T-cell (primary cell): ENCODE data around the gene CCL28. TPM values are rescaled to one million over a fixed set of nuclear protein-coding genes. Genes with fewer than 3 reads are reported as not detected.

Experiments
- ATAC-seq, 4 experiments: fragments of 200-7000 bp in 3 of 4; fragments of 150-1000 bp in 1 of 4; cut with Tn5 transposase; replicated peaks in 1 of 4; 1 replicate in 3 of 4; 2 replicates in 1 of 4; pipeline ENCODE4 v1.10.0; 2021; ENCODE audit warnings: moderate library complexity in 3 of 4, mild to moderate bottlenecking in 2 of 4, moderate number of reproducible peaks in 1 of 4
- CTCF ChIA-PET, 2 donors: fragments of 300-600 bp; sonication (Branson Sonifier 250); formaldehyde crosslinking; loops; one replicate each; lab custom pipeline; 2022; ENCODE audit warnings: antibody characterized with exemption in 2 of 2; lab: Charles Lee
- POLR2A ChIA-PET, 2 donors: fragments of 300-600 bp; sonication (Branson Sonifier 250); formaldehyde crosslinking; loops; one replicate each; lab custom pipeline; 2022; ENCODE audit warnings: antibody characterized with exemption in 2 of 2; lab: Charles Lee
- DNase-seq, 35 experiments: peaks; one replicate each; pipeline versions ENCODE4 v3.0.0 to v3.0.0-alpha.2; 2013 to 2023
- H3K27ac ChIP-seq: one replicate; pipeline ENCODE4 v1.5.1; 2013; ENCODE audit warnings: low read length
- H3K27me3 ChIP-seq, 2 experiments: replicated peaks in 1 of 2; 1 replicate in 1 of 2; 2 replicates in 1 of 2; pipeline versions ENCODE4 v1.6.1 to v1.7.0; 2013; ENCODE audit warnings: low read length in 1 of 2, mixed read lengths in 1 of 2; ENCODE audit not compliant: control insufficient read depth in 2 of 2, insufficient read depth in 2 of 2; ENCODE audit errors: extremely low read depth in 1 of 2
- H3K36me3 ChIP-seq, 2 donors: 1 replicate in 1 of 2; 2 replicates in 1 of 2; pipeline versions ENCODE4 v1.6.1 to v1.7.0; 2013; ENCODE audit warnings: low read length in 1 of 2; ENCODE audit not compliant: control insufficient read depth in 2 of 2, insufficient read depth in 1 of 2; ENCODE audit errors: extremely low read depth in 1 of 2
- H3K4me1 ChIP-seq, 2 experiments: 1 replicate in 1 of 2; 2 replicates in 1 of 2; pipeline versions ENCODE4 v1.6.1 to v1.7.0; 2013; ENCODE audit warnings: low read length in 2 of 2, mixed read lengths in 1 of 2; ENCODE audit not compliant: insufficient read depth in 2 of 2, control insufficient read depth in 1 of 2; ENCODE audit errors: extremely low read depth in 1 of 2
- H3K4me3 ChIP-seq, 2 donors: 1 replicate in 1 of 2; 2 replicates in 1 of 2; pipeline versions ENCODE4 v1.5.1 to v1.7.0; 2013; ENCODE audit warnings: mild to moderate bottlenecking in 2 of 2, low read length in 1 of 2, moderate library complexity in 1 of 2; ENCODE audit not compliant: control insufficient read depth in 1 of 2; ENCODE audit errors: extremely low read depth in 1 of 2
- H3K9me3 ChIP-seq: 2 replicates; pipeline ENCODE4 v1.7.0; 2013
- H3K27ac Mint-ChIP-seq, 2 donors: one replicate each; pipeline ENCODE4 v1.8.0; 2020 to 2021; ENCODE audit warnings: mild to moderate bottlenecking in 2 of 2, mixed read lengths in 2 of 2
- H3K27me3 Mint-ChIP-seq, 2 donors: one replicate each; pipeline ENCODE4 v1.8.0; 2021 to 2022; ENCODE audit warnings: mixed read lengths in 2 of 2
- H3K36me3 Mint-ChIP-seq: one replicate; pipeline ENCODE4 v1.8.0; 2021; ENCODE audit warnings: mixed read lengths
- H3K4me1 Mint-ChIP-seq, 3 donors: one replicate each; pipeline ENCODE4 v1.8.0; 2020 to 2022; ENCODE audit warnings: mixed read lengths in 3 of 3, mild to moderate bottlenecking in 1 of 3
- H3K4me3 Mint-ChIP-seq, 3 donors: one replicate each; pipeline ENCODE4 v1.8.0; 2020 to 2022; ENCODE audit warnings: mild to moderate bottlenecking in 3 of 3, mixed read lengths in 3 of 3, moderate library complexity in 3 of 3
- H3K9me3 Mint-ChIP-seq, 3 donors: one replicate each; pipeline ENCODE4 v1.8.0; 2020 to 2022; ENCODE audit warnings: mixed read lengths in 3 of 3
- WGBS: methylation state at CpG from one replicate; pipeline ENCODE4 v1.1.5; 2013; ENCODE audit warnings: missing lambda C conversion rate; ENCODE audit not compliant: insufficient coverage; 5-methylcytosine and 5-hydroxymethylcytosine counted together
- total RNA-seq, 35 experiments: library from RNA in 6 of 35; stranded (reverse) in 6 of 35; fragments of 120-200 nt in 1 of 35; gene quantifications; one replicate each; pipeline versions ENCODE4 v1.2.1 to v1.2.4 and lab custom pipeline; 2013 to 2026

Gene CCL28
- total RNA-seq, 5 donors from 2014 or later (not counting 1 experiment from before 2014, with no cell fraction given) = 13.3 to 18.1 (median 15.8) TPM

DNA sequence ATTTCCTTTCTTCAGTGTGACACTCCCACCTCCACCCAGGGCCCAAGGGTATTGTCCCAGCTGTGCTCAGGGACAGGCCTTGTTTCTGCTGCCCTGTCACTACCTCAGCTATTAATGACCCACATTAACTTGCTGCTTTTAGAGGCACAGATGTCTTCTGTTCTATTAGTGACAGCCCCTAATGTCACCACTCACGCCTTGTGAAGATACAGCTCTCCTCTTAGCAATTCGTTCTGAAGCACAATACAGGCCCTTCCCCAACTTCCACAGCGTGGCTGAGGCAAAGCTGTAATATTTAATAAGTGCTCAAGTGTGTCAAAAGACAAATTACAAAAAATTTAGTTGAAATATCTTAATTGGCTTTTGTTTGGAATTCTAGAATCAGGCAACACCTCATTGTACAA lies 54.3 kb downstream of the CCL28 start:
- DNase-seq (no peak), ATAC-seq (no peak)
- no CpG with 5 or more reads among the region's 3 CpGs for WGBS
- no peak overlapping the region for H3K27ac Mint-ChIP-seq
- peaks cover 5 to 28% (median 8%) of the 10 kb centered on the region in 3 donors for H3K9me3 Mint-ChIP-seq
- H3K27me3 Mint-ChIP-seq = peaks cover 5 to 6% of the 10 kb centered on the region in 2 donors
- H3K36me3 ChIP-seq = no peaks in the 10 kb centered on the region
- no peaks in the 10 kb centered on the region for H3K4me1 ChIP-seq
- POLR2A ChIA-PET = no interaction called here
- no peaks in the 10 kb centered on the region for H3K36me3 Mint-ChIP-seq
- H3K27ac ChIP-seq = no peak overlapping the region
- no peaks in the 10 kb centered on the region for H3K4me1 Mint-ChIP-seq
- no peak overlapping the region for H3K4me3 ChIP-seq
- CTCF ChIA-PET = no interaction called here
- no peaks in the 10 kb centered on the region for H3K27me3 ChIP-seq
- H3K4me3 Mint-ChIP-seq = no peak overlapping the region
- H3K9me3 ChIP-seq = no peaks in the 10 kb centered on the region

DNA sequence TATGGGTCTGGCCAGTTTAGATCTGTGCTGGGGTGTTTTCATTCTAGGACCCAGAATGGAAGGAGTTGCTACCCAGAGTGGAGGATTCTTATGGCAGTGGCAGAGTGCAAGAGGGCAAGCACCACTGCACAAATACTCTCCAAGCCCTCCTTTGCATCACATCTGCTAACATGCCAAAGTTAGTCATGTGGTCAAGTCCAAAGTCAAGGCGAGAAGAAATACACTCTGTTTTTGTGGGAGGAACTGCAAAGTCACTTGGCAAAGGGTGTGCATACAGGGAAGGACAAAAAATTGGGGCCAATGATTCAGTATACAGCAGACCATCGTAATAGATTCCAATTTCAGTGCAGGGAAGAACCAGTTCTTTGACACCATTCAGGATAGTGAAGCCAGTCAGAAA lies 55.1 kb downstream of the CCL28 start:
- no peaks in the 10 kb centered on the region for H3K36me3 ChIP-seq
- H3K27me3 Mint-ChIP-seq = peaks cover 5 to 6% of the 10 kb centered on the region in 2 donors
- H3K27ac ChIP-seq = no peak overlapping the region
- no peak for DNase-seq
- H3K4me3 ChIP-seq = no peak overlapping the region
- H3K27me3 ChIP-seq = no peaks in the 10 kb centered on the region
- POLR2A ChIA-PET = no interaction called here
- no peaks in the 10 kb centered on the region for H3K9me3 ChIP-seq
- no peaks in the 10 kb centered on the region for H3K4me1 ChIP-seq
- 84% methylated on average over 2 of the region's 2 CpGs for WGBS
- H3K9me3 Mint-ChIP-seq = peaks cover 5 to 28% (median 8%) of the 10 kb centered on the region in 3 donors
- CTCF ChIA-PET = no interaction called here
- H3K4me3 Mint-ChIP-seq = no peak overlapping the region
- no peaks in the 10 kb centered on the region for H3K36me3 Mint-ChIP-seq
- no peak overlapping the region for H3K27ac Mint-ChIP-seq
- no peaks in the 10 kb centered on the region for H3K4me1 Mint-ChIP-seq
- no peak for ATAC-seq

DNA sequence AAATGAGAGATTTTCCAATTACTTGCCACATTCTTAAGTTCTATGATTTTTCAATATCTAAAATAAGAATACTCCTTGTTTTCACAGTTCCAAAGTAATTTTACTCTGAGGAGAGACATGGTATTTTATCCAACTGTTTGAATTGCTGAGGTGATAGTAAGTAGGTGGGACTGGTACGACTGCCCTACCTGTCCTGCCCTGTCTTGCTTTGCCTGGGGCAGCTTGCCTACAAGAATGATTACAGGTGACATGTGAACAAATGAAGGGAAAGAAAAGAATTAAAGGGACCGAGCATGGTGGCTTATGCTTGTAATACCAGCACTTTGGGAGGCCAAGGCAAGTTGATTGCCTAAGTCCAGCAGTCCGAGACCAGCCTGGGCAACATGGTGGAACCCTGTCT lies 57.4 kb downstream of the CCL28 start:
- Mint-ChIP-seq H3K4me3 (no peak overlapping the region), H3K27me3 (peaks cover 11 to 13% of the 10 kb centered on the region in 2 donors), H3K27ac (no peak overlapping the region), H3K4me1 (no peaks in the 10 kb centered on the region), H3K36me3 (no peaks in the 10 kb centered on the region), H3K9me3 (peaks cover 0 to 10% (median 0%) of the 10 kb centered on the region in 3 donors)
- Histone ChIP-seq H3K27ac (no peak overlapping the region), H3K9me3 (no peaks in the 10 kb centered on the region), H3K36me3 (no peaks in the 10 kb centered on the region), H3K4me3 (no peak overlapping the region), H3K27me3 (no peaks in the 10 kb centered on the region), H3K4me1 (no peaks in the 10 kb centered on the region)
- POLR2A ChIA-PET = no interaction called here
- CTCF ChIA-PET = no interaction called here
- ATAC-seq (no peak), DNase-seq (no peak)
- 71% methylated on average over 1 of the region's 3 CpGs for WGBS

DNA sequence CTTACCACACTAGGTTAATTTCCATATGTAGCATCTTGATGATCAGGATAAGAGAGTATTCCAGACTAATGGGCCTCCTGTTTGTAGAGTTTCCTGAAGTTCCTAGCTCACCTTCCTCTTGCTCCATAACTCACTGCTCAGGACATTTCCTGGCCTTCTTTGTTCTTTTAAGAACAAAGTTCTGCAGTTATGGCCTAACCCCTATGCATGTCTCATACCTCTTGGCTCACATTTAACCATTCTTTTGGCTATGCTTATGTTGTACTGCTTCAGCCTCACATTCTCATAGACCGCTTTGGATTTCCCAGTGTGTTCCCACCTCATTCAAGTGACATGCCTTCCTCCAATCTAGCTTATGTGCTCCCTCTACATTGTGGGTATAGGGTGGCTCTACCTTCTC lies 58.5 kb downstream of the CCL28 start:
- H3K27ac Mint-ChIP-seq = no peak overlapping the region

DNA sequence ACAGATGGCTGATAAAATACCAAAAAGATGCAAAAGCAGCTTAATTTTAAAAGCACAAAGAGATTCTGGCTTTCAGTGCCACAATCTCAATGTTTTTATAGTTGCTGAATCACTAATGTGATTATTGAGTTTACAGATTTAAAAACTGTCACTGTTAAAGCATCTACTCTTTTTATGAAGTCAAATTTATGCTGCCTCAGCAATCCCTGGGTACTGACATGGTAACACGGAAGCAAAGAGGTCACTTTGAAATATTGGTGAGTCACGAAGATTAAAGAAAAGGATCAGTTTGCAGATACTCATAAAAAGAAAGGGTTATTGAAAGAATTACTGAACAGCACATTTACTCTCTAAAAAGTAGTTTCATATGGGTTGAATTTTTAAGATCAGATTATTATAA lies 59.3 kb downstream of the CCL28 start:
- CTCF ChIA-PET = no interaction called here
- no CpG with 5 or more reads among the region's 2 CpGs for WGBS

More for the DNA sequence above, 58.5 kb downstream of the CCL28 start:
- DNase-seq (no peak), ATAC-seq (no peak)
- Mint-ChIP-seq H3K36me3 (no peaks in the 10 kb centered on the region), H3K4me3 (no peak overlapping the region), H3K4me1 (no peaks in the 10 kb centered on the region), H3K9me3 (no peaks in the 10 kb centered on the region), H3K27me3 (peaks cover 11 to 17% of the 10 kb centered on the region in 2 donors)
- no peak overlapping the region for H3K4me3 ChIP-seq
- ChIA-PET POLR2A (no interaction called here), CTCF (no interaction called here)
- no peaks in the 10 kb centered on the region for H3K4me1 ChIP-seq
- no CpG with 5 or more reads among the region's 1 CpG for WGBS
- no peaks in the 10 kb centered on the region for H3K27me3 ChIP-seq
- no peak overlapping the region for H3K27ac ChIP-seq
- H3K36me3 ChIP-seq = no peaks in the 10 kb centered on the region
- H3K9me3 ChIP-seq = no peaks in the 10 kb centered on the region

DNA sequence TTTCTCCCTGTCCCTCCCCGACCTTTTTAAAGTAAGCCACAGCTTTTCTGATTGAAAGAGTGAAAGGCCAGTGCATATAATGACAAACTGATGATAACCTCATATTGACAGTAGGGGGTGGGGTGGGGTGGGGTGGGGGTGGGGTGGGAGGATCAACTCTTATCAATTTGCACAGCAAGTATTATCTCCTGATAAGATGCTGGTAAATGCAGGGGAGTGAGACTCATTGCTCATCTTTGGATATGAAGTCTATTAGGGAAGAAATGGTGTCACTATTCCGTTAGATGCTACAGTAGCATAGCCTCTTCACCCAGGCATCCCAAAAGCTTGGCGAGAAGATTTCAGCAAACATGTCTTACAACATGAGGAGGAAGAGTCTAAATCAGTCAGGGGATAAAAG lies 60.1 kb downstream of the CCL28 start:
- Mint-ChIP-seq H3K9me3 (no peaks in the 10 kb centered on the region), H3K36me3 (no peaks in the 10 kb centered on the region), H3K4me3 (no peak overlapping the region), H3K27me3 (peaks cover 13 to 26% of the 10 kb centered on the region in 2 donors), H3K27ac (no peak overlapping the region), H3K4me1 (no peaks in the 10 kb centered on the region)
- no peaks in the 10 kb centered on the region for H3K9me3 ChIP-seq
- H3K4me3 ChIP-seq = no peak overlapping the region
- ChIA-PET POLR2A (no interaction called here), CTCF (interaction anchor here in 1 of 2 donors (0.7 kb wide), 1 partner anchor 243 kb away, joined by 5 read pairs; no protein-coding TSS in a partner anchor)
- H3K4me1 ChIP-seq = no peaks in the 10 kb centered on the region
- no peaks in the 10 kb centered on the region for H3K36me3 ChIP-seq
- ATAC-seq = no peak
- no peak for DNase-seq
- no CpG with 5 or more reads among the region's 3 CpGs for WGBS
- no peaks in the 10 kb centered on the region for H3K27me3 ChIP-seq
- no peak overlapping the region for H3K27ac ChIP-seq

More for the DNA sequence above, 59.3 kb downstream of the CCL28 start:
- Histone ChIP-seq H3K27me3 (no peaks in the 10 kb centered on the region), H3K36me3 (no peaks in the 10 kb centered on the region), H3K4me3 (no peak overlapping the region), H3K4me1 (no peaks in the 10 kb centered on the region), H3K9me3 (no peaks in the 10 kb centered on the region), H3K27ac (no peak overlapping the region)
- no peaks in the 10 kb centered on the region for H3K9me3 Mint-ChIP-seq
- ATAC-seq (no peak), DNase-seq (no peak)
- no peaks in the 10 kb centered on the region for H3K4me1 Mint-ChIP-seq
- H3K27ac Mint-ChIP-seq = no peak overlapping the region
- H3K36me3 Mint-ChIP-seq = no peaks in the 10 kb centered on the region
- no peak overlapping the region for H3K4me3 Mint-ChIP-seq
- POLR2A ChIA-PET = no interaction called here
- H3K27me3 Mint-ChIP-seq = peaks cover 13 to 23% of the 10 kb centered on the region in 2 donors
